HG03045 (cell line): ENCODE results near the gene VAMP4.
A peak's percentile ranks its signal among the peaks of the same experiment; 100 is the strongest.
"Not testable (repeated sequence)": the region's sequence is repeated elsewhere in the genome, so short reads cannot be mapped to it uniquely, and the experiment has no call there.

ENCODE experiments used
- ATAC-seq: cut with Tn5 transposase; IDR thresholded peaks from one replicate; pipeline ENCODE4 v1.9.1; 2021; ENCODE audit warnings: mild to moderate bottlenecking, moderate library complexity; ENCODE audit not compliant: unreplicated experiment

The VAMP4 gene

DNA sequence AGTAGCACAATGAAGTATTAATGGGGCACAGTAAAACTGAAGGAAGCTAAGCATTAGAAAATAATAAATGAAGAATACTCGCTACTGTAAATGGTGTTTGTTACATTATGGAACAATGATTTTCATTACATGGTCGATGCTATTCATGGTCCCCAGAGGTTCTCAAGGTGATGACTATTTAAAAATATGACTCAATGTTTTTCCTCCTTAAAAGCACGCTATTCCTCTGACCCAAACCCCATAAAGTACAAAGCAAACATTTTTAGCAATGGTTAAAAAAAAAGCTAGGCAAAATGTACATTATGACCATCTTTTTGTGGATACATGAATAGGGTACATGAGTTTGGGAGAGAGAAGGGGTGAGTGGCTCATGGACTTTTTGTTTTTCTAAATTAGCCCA, 34.3 kb downstream of the VAMP4 start:
- no peak for ATAC-seq

- no peak for ATAC-seq
Observed at GRCh38 chr1:171702598-171702997, 39.3 kb downstream of the VAMP4 start.

DNA sequence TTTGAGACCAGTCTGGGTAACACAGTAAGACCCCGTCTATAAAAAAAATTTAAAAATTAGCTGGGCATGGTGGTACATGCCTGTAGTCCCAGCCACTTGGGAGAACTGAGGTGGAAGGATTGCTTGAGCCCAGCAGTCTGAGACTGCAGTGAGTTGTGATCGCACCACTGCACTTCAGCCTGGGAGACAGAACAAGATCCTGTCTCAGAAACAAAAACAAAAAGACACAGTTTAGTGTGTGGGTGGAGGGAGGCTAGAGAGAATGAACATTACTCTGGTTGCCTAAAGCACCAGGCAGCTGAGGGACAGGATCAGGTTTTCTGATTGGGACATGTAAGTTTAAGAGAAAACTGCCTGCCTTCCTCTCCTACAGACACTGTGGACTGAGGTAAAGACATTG, 42.3 kb downstream of the VAMP4 start:
- no peak for ATAC-seq

GRCh38 chr1:171695772-171696171, 46.1 kb downstream of the VAMP4 start:
- ATAC-seq = not testable (repeated sequence)

DNA sequence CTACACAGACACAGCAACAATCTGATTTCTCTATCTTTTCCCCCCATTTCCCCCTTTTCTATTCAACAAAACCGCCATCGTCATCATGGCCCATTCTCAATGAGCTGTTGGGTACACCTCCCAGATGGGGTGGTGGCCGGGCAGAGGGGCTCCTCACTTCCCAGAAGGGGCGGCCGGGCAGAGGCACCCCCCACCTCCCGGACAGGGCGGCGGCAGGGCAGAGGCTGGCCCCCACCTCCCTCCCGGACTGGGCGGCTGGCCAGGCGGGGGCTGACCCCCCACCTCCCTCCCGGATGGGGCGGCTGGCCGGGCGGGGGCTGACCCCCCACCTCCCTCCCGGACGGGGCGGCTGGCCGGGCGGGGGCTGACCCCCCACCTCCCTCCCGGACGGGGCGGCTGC, 48.3 kb downstream of the VAMP4 start:
- ATAC-seq = not testable (repeated sequence)

DNA sequence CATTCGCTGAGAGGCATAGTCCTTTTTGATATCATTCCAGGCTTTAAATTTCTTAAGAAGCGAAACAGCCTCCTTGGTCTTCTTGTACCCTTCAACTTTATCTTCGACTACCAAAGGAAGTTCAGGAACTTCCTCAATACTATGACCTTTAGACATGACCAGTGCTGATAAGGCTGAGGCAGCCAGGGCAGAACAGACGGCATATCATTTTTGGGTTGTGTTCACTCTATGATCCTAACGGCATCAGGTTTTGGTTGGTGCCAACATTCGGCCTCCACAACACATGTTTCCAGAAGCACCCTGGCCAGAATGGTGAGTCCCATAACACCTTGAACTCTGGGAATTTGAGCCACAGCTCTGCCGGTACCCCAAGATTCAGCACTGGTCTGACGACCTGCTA, 58.0 kb downstream of the VAMP4 start:
- ATAC-seq = no peak

- no peak for ATAC-seq
Observed at GRCh38 chr1:171680339-171680738, 61.5 kb downstream of the VAMP4 start.

GRCh38 chr1:171676823-171677222, 65.0 kb downstream of the VAMP4 start:
- ATAC-seq = no peak

DNA sequence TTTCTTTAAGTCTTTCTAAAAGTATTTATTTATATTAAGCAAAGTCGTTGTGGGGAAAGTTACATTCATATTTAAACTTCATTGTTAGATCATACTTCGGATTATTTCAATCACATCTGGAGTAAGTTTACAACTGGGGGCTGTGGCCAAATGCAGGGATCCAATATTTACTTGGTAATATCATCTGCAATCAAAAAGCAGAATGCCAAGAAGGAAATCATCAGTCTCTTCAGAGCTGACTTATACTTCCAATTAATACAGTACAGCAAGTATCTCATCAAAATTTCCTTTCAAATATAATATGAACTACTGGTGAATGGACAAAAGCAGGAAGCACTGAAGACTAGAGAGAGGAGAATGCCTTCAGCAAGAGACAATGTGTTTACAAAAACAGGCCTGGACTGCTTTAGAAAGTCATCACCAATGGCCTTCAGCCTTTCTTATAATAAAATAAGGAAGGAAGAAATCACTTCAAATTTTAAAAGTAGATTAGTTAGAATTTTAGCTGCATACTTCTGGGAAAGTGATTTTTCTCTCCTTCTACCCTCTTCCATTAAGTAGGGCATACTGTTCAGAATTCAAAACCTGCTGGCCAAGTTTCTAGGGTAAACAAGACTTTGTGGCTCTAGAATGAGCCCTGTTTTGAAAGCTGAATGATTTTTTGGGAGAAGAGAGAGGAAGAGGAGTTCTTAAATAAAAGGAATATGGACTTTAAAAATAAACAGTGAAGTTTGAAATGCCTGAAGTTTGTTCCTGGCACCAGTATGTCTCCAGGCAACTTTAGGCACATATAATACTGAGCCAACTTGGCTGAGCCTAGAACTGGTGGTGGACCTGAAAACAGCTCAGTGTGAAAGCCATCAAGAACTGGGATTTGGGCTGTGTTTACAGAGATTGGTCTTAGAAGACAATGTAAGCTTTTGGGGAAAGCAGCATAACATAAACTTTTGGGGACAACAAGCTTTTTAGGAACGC, 67.1 kb downstream of the VAMP4 start:
- no peak for ATAC-seq

DNA sequence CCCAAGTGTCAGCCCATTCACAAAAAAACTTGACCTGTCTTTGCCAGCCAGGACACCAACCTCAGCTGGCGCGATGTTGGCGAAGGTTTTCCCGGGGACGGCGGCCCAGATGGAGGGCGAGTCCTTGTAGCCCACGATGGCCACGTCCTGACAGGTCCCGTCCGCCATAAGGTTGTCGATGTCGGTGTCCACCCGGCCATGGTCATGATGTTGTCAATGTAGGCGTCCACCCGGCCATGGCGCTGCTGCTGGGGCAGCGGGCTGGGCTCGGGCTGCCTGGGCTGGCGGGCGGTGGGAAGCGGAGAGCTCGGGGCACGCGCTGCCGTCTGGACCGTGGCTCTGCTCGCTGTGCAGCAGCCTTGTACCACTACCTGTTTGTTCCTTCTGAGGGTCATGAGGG, 71.1 kb downstream of the VAMP4 start:
- no peak for ATAC-seq

- no peak for ATAC-seq
Observed at GRCh38 chr1:171668372-171668771, 73.5 kb downstream of the VAMP4 start.

GRCh38 chr1:171666114-171666769, 75.6 kb downstream of the VAMP4 start:
- ATAC-seq = no peak

DNA sequence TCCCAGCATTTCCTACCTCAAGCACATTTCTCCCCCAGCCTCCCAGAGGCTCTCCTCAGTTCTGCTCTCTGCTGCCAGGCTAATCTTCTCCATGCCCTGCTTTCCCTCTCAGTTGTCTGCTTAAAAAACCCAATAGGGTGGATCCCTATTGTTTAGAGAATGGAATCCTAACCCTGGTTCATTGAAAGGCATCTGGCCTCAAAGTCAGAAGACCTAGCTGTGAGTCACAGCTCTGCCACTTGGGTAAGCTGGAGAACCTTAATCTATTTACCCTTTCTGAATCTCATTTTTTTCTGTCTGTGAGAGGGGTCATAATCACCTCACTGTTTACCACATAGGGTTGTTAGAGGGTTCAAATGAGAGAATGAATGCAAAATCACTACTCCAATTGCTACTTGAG, 76.9 kb downstream of the VAMP4 start:
- ATAC-seq = no peak

DNA sequence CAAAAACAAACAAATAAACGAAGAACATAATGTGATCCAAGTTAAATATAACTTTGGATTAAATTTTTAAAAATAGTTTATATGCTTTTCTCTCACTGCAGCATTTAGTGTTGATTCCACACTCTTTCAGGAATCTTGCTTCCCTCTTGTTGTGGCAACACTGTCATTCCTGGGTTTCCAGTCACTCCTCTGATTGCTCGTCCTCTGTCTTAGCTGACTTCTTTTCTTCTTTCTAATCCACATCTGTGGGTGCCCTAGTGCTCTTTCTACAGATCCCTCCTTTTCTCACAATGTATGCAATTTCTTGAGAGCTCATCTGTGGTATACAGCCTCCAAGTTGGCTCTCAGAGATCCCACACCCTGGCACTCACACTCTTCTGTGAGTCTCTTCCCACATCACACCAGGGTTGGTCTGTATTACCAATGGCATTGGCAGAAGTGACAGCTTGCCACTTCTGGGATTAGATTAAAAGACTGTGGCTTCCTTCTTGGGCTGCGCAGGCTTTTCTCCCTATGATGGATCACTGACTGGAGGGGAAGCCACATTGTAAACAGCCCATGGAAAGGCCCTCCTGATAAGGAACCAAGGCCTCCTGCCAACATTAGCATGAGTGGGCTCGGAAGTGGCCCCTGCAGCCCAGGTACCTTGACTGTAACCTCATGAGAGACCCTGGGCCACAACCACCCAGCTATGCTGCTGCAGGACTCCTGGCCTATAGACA, 77.8 kb downstream of the VAMP4 start:
- no peak for ATAC-seq

- ATAC-seq = no peak
Observed at GRCh38 chr1:171663036-171663853, 78.6 kb downstream of the VAMP4 start.

GRCh38 chr1:171661076-171661650, 80.7 kb downstream of the VAMP4 start:
- ATAC-seq = no peak

DNA sequence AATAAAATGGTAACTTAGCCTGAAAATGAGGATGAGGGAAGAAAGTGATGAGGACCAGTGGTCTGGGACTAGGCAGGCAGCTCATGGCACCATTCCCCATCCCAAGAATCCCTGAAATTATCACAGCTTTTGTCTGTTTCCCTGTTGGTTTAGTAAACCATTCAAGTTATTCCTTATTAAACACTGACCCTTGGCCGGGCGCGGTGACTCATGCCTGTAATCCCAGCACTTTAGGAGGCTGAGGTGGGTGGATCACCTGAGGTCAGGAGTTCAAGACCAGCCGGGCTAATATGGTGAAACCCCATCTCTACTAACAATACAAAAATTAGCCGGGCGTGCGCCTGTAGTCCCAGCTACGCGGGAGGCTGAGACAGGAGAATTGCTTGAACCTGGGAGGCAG, 85.7 kb downstream of the VAMP4 start:
- ATAC-seq = not testable (repeated sequence)

- no peak for ATAC-seq
Observed at GRCh38 chr1:171655746-171656116, 86.1 kb downstream of the VAMP4 start.

GRCh38 chr1:171654942-171655745, 86.7 kb downstream of the VAMP4 start:
- peak; percentile 57 for ATAC-seq
